Testis (tissue), 3 donors: ENCODE data around the gene PSMA7. TPM values are rescaled to one million over a fixed set of nuclear protein-coding genes. Genes with fewer than 3 reads are reported as not detected.

ENCODE experiments used
- DNase-seq: peaks from one replicate; pipeline ENCODE4 v3.0.0-alpha.2; 2019
- H3K27ac ChIP-seq, 2 donors: fragments of 200-600 bp; sonication (generic); one replicate each; pipeline ENCODE4 v1.5.1; 2019
- H3K27me3 ChIP-seq: fragments of 200-600 bp; sonication (generic); one replicate; pipeline ENCODE4 v1.5.1; 2019
- H3K36me3 ChIP-seq: fragments of 200-600 bp; sonication (generic); one replicate; pipeline ENCODE4 v1.5.1; 2017; ENCODE audit warnings: low read depth; ENCODE audit errors: missing control alignments
- H3K4me1 ChIP-seq: fragments of 200-600 bp; sonication (generic); one replicate; pipeline ENCODE4 v1.5.1; 2019
- H3K4me3 ChIP-seq, 2 donors: fragments of 200-600 bp; sonication (generic); one replicate each; pipeline ENCODE4 v1.5.1; 2017 to 2019
- H3K9me3 ChIP-seq: fragments of 200-600 bp; sonication (generic); one replicate; pipeline ENCODE4 v1.5.1; 2017
- CTCF ChIP-seq, 3 experiments: fragments of 450-650 bp in 2 of 3; fragments of 200-600 bp in 1 of 3; sonication (generic) in 1 of 3; IDR thresholded peaks; one replicate each; pipeline ENCODE4 v1.5.1; 2016 to 2019; ENCODE audit warnings: antibody characterized with exemption in 3 of 3, mild to moderate bottlenecking in 2 of 3, moderate library complexity in 1 of 3
- POLR2A ChIP-seq: fragments of 450-650 bp; IDR thresholded peaks from one replicate; pipeline ENCODE4 v1.6.1; 2017; ENCODE audit warnings: antibody characterized with exemption, mild to moderate bottlenecking, moderate library complexity
- WGBS, 2 donors: methylation state at CpG; one replicate each; pipeline ENCODE4 v1.1.5; 2018; 5-methylcytosine and 5-hydroxymethylcytosine counted together
- intact Hi-C: fragments of 100-400 bp; cut with DNase I; formaldehyde crosslinking; loops from one replicate; pipeline ENCODE4 v1.15.1; 2023; ENCODE audit warnings: low total_unique reads
- polyA plus RNA-seq: library from polyadenylated mRNA; stranded (reverse); fragments of 350-450 nt; fragmentation: Illumina TruSeq; extraction: RNeasy Lipid Tissue Mini Kit (QIAGEN cat#74804); gene quantifications from one replicate; pipeline ENCODE4 v1.2.3, GENCODE V29; 2014; ENCODE audit warnings: low read depth, low replicate concordance; ENCODE audit not compliant: insufficient read depth
- total RNA-seq, 2 donors: library from RNA; depleted of rRNA; stranded (reverse); fragments of >200 nt; gene quantifications; one replicate each; pipeline ENCODE4 v1.2.3, GENCODE V29; 2016

Gene PSMA7
- total and polyA plus RNA-seq, 3 donors from 2014 or later, result 124 to 203 (median 146) TPM

GRCh38 chr20:62181808-62182207 lies 38.6 kb upstream of the PSMA7 start:
- WGBS, 2 donors, result 75% methylated on average over 2 of the region's 2 CpGs
- intact Hi-C loops, result no loop called here

DNA sequence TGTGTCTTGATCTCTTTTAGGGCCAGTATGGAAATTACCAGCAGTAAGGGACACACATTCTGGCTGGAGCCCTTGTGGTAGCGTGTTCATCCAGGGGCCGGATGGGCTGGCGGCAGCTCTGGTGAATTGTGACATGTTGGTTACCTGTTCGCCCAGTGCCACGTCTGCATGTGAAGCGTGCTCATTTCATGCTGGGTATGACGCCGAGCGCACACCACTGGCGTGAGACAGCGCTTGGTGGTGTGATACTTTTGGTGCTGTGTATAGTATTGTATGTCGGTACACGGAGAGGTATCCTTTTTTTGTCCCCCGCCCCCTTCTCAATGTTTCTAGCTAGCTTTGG lies 35.9 kb upstream of the PSMA7 start:
- no peak for DNase-seq
- Histone ChIP-seq H3K36me3 (no peaks in the 10 kb centered on the region), H3K27ac (no peak overlapping the region), H3K4me1 (peaks cover 12% of the 10 kb centered on the region), H3K27me3 (no peaks in the 10 kb centered on the region), H3K9me3 (no peaks in the 10 kb centered on the region), H3K4me3 (no peak overlapping the region)
- intact Hi-C loops, result no loop called here
- no peak for TF ChIP-seq CTCF (IDR thresholded peaks at IDR 0.05)
- TF ChIP-seq POLR2A, result no peak
- 96 to 97% methylated on average over 14 of the region's 14 CpGs for WGBS, 2 donors

More at GRCh38 chr20:62181808-62182207, 38.6 kb upstream of the PSMA7 start:
- no peak for TF ChIP-seq CTCF (IDR thresholded peaks at IDR 0.05)
- no peak for TF ChIP-seq POLR2A
- Histone ChIP-seq H3K27ac (peak overlapping the region in 1 of 2 donors; percentile 87), H3K9me3 (no peaks in the 10 kb centered on the region), H3K4me3 (peak overlapping the region in 1 of 2 donors; percentile 97), H3K36me3 (no peaks in the 10 kb centered on the region), H3K27me3 (no peaks in the 10 kb centered on the region), H3K4me1 (peaks cover 20% of the 10 kb centered on the region)
- DNase-seq, result no peak

- no peak overlapping the region for H3K4me3 ChIP-seq
- no peak for DNase-seq
- H3K27me3 ChIP-seq, result no peaks in the 10 kb centered on the region
- TF ChIP-seq POLR2A, result no peak
- TF ChIP-seq CTCF (IDR thresholded peaks at IDR 0.05), result no peak
- no peaks in the 10 kb centered on the region for H3K9me3 ChIP-seq
- H3K27ac ChIP-seq, result no peak overlapping the region
- intact Hi-C loops, result no loop called here
- WGBS, 2 donors, result 83 to 92% methylated on average over 14 to 19 of the region's 19 CpGs
- H3K36me3 ChIP-seq, result no peaks in the 10 kb centered on the region
- H3K4me1 ChIP-seq, result peaks cover 6% of the 10 kb centered on the region
Observed at GRCh38 chr20:62178316-62179161, 35.3 kb upstream of the PSMA7 start.

GRCh38 chr20:62177307-62177706 lies 34.1 kb upstream of the PSMA7 start:
- no peak for DNase-seq
- Histone ChIP-seq H3K4me1 (peaks cover 3% of the 10 kb centered on the region), H3K9me3 (no peaks in the 10 kb centered on the region), H3K27me3 (no peaks in the 10 kb centered on the region), H3K36me3 (no peaks in the 10 kb centered on the region), H3K4me3 (no peak overlapping the region), H3K27ac (no peak overlapping the region)
- WGBS, 2 donors, result 87 to 89% methylated on average over 9 of the region's 9 CpGs
- TF ChIP-seq POLR2A (no peak), CTCF (IDR thresholded peaks at IDR 0.05) (no peak)
- intact Hi-C loops, result no loop called here

DNA sequence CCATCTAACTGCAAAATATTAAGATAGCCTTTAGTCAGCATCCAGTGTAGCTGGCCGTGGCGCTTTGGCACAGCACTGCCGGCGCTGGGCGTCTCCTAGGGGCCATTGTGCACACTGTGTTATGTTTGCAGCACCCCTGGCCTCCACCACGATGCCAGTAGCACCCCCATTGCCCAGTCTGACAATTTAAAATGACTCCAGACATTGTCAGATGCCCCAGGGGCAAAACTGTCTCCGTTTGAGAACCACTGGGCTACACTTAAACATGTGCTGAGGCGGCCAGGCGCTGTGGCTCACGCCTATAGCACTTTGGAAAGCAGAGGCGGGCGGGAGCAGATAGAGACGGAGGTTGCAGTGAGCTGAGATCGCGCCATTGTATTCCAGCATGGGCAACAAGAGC lies 33.7 kb upstream of the PSMA7 start:
- 87 to 91% methylated on average over 15 of the region's 15 CpGs for WGBS, 2 donors
- intact Hi-C loops, result no loop called here

More for the DNA sequence above, 33.7 kb upstream of the PSMA7 start:
- H3K27me3 ChIP-seq, result no peaks in the 10 kb centered on the region
- no peak for TF ChIP-seq CTCF (IDR thresholded peaks at IDR 0.05)
- no peak for TF ChIP-seq POLR2A
- H3K4me1 ChIP-seq, result no peaks in the 10 kb centered on the region
- H3K9me3 ChIP-seq, result no peaks in the 10 kb centered on the region
- no peak for DNase-seq
- no peaks in the 10 kb centered on the region for H3K36me3 ChIP-seq
- no peak overlapping the region for H3K4me3 ChIP-seq
- H3K27ac ChIP-seq, result no peak overlapping the region
